Transverse colon (tissue), 4 donors: ENCODE data around the gene DNAH8. TPM values are rescaled to one million over a fixed set of nuclear protein-coding genes. Genes with fewer than 3 reads are reported as not detected.

ENCODE experiments used
- DNase-seq: peaks from one replicate; pipeline ENCODE4 v3.0.0-alpha.2; 2019
- H3K27ac ChIP-seq, 4 donors: fragments of 200-600 bp; sonication (generic); 2 replicates each; pipeline ENCODE4 v1.5.1; 2016 to 2018; ENCODE audit warnings: inconsistent platforms in 4 of 4
- H3K27me3 ChIP-seq: fragments of 200-600 bp; sonication (generic); 2 replicates; pipeline ENCODE4 v1.5.1; 2017; ENCODE audit warnings: inconsistent platforms
- H3K36me3 ChIP-seq, 4 donors: fragments of 200-600 bp; sonication (generic); 2 replicates each; pipeline ENCODE4 v1.5.1; 2017 to 2019; ENCODE audit warnings: inconsistent platforms in 4 of 4
- H3K4me1 ChIP-seq, 4 donors: fragments of 200-600 bp; sonication (generic); 2 replicates each; pipeline ENCODE4 v1.5.1; 2017 to 2020; ENCODE audit warnings: inconsistent platforms in 4 of 4
- H3K4me3 ChIP-seq, 4 donors: fragments of 200-600 bp; sonication (generic); 1 replicate in 1 of 4; 2 replicates in 3 of 4; pipeline versions ENCODE4 v1.5.1 to v1.6.1; 2017 to 2019; ENCODE audit warnings: inconsistent platforms in 4 of 4
- H3K9me3 ChIP-seq, 2 donors: fragments of 200-600 bp; sonication (generic); 2 replicates each; pipeline ENCODE4 v1.5.1; 2017 to 2019; ENCODE audit warnings: inconsistent platforms in 2 of 2
- CTCF ChIP-seq, 5 experiments: fragments of 200-600 bp in 3 of 5; fragments of 450-650 bp in 2 of 5; sonication (generic) in 3 of 5; IDR thresholded peaks; 1 replicate in 2 of 5; 2 replicates in 3 of 5; pipeline ENCODE4 v1.5.1; 2016 to 2017; ENCODE audit warnings: antibody characterized with exemption in 5 of 5, inconsistent platforms in 3 of 5, mild to moderate bottlenecking in 2 of 5, moderate library complexity in 1 of 5
- EP300 ChIP-seq: sonication (generic); formaldehyde crosslinking; IDR thresholded peaks from one replicate; pipeline ENCODE4 v1.6.1; 2017; ENCODE audit warnings: antibody characterized with exemption, low read depth
- POLR2A ChIP-seq: fragments of 450-650 bp; IDR thresholded peaks from one replicate; pipeline ENCODE4 v1.6.1; 2016; ENCODE audit warnings: antibody characterized with exemption, mild to moderate bottlenecking, moderate library complexity
- POLR2AphosphoS5 ChIP-seq, 3 donors: sonication (generic); formaldehyde crosslinking; IDR thresholded peaks; one replicate each; pipeline ENCODE4 v1.6.1; 2016; ENCODE audit warnings: antibody characterized with exemption in 3 of 3
- WGBS, 2 donors: methylation state at CpG; one replicate each; pipeline ENCODE4 v1.1.5; 2018; ENCODE audit warnings: low coverage in 1 of 2; 5-methylcytosine and 5-hydroxymethylcytosine counted together
- in situ Hi-C, 4 donors: fragments of 200-750 bp; cut with MboI; loops; one replicate each; pipeline versions ENCODE4 v1.15.0 to v1.15.1; 2017; ENCODE audit warnings: low sequenced_read_pairs in 3 of 4, low pct_ligation_motif_present in 1 of 4, low pct_unique_long_range_greater_than_20kb in 1 of 4
- intact Hi-C: fragments of 100-400 bp; cut with DNase I; formaldehyde crosslinking; loops from one replicate; pipeline ENCODE4 v1.15.1; 2023; ENCODE audit warnings: low total_unique reads
- total RNA-seq, 4 donors: library from RNA; depleted of rRNA; stranded (reverse); fragments of >200 nt; gene quantifications; one replicate each; pipeline ENCODE4 v1.1.0, GENCODE V29; 2016

The DNAH8 gene
- total RNA-seq, 4 donors from 2014 or later = 0.16 TPM; not detected in 3

GRCh38 chr6:38976051-38976450, 260.9 kb downstream of the DNAH8 start:
- no peak overlapping the region for H3K4me3 ChIP-seq
- intact Hi-C loops (no loop called here), in situ Hi-C loops (loop anchor here in 3 of 4 donors (25.0 kb wide), 1 partner anchor 336 kb away; the partner anchor contains the start of genes KCNK16 (in 3 of the 3) and KCNK17 (in 3 of the 3))
- H3K27me3 ChIP-seq = peaks cover 51% of the 10 kb centered on the region
- TF ChIP-seq POLR2AphosphoS5 (IDR thresholded peaks at IDR 0.05) (no peak), EP300 (no peak), CTCF (IDR thresholded peaks at IDR 0.05) (no peak), POLR2A (no peak)
- H3K9me3 ChIP-seq = no peaks in the 10 kb centered on the region
- peaks cover 0 to 6% (median 0%) of the 10 kb centered on the region in 4 donors for H3K4me1 ChIP-seq
- DNase-seq = no peak
- H3K27ac ChIP-seq = no peak overlapping the region
- H3K36me3 ChIP-seq = no peaks in the 10 kb centered on the region
- 64 to 77% methylated on average over 3 of the region's 3 CpGs for WGBS, 2 donors

GRCh38 chr6:38976801-38977500, 261.8 kb downstream of the DNAH8 start:
- intact Hi-C loops = no loop called here
- 62 to 75% methylated on average over 2 to 6 of the region's 6 CpGs for WGBS, 2 donors
- peaks cover 0 to 6% (median 0%) of the 10 kb centered on the region in 4 donors for H3K4me1 ChIP-seq
- no peaks in the 10 kb centered on the region for H3K9me3 ChIP-seq
- H3K4me3 ChIP-seq = no peak overlapping the region
- no peak for DNase-seq
- no peak for TF ChIP-seq POLR2A
- TF ChIP-seq POLR2AphosphoS5 (IDR thresholded peaks at IDR 0.05) = no peak
- no peak for TF ChIP-seq EP300
- TF ChIP-seq CTCF (IDR thresholded peaks at IDR 0.05) = no peak
- in situ Hi-C loops = loop anchor here in 3 of 4 donors (25.0 kb wide), 1 partner anchor 335 kb away; the partner anchor contains the start of genes KCNK16 (in 3 of the 3) and KCNK17 (in 3 of the 3)
- H3K36me3 ChIP-seq = no peaks in the 10 kb centered on the region
- no peak overlapping the region for H3K27ac ChIP-seq
- peaks cover 53% of the 10 kb centered on the region for H3K27me3 ChIP-seq

GRCh38 chr6:38978139-38978704, 263.1 kb downstream of the DNAH8 start:
- in situ Hi-C loops = loop anchor here in 3 of 4 donors (25.0 kb wide), 1 partner anchor 334 kb away; the partner anchor contains the start of genes KCNK16 (in 3 of the 3) and KCNK17 (in 3 of the 3)
- TF ChIP-seq CTCF (IDR thresholded peaks at IDR 0.05) (no peak), POLR2A (no peak), EP300 (no peak), POLR2AphosphoS5 (IDR thresholded peaks at IDR 0.05) (no peak)
- WGBS, 2 donors = 57 to 74% methylated on average over 3 of the region's 3 CpGs

GRCh38 chr6:38982470-38982869, 267.4 kb downstream of the DNAH8 start:
- 76 to 100% methylated on average over 1 to 2 of the region's 2 CpGs for WGBS, 2 donors
- H3K27ac ChIP-seq = no peak overlapping the region
- H3K36me3 ChIP-seq = no peaks in the 10 kb centered on the region
- H3K4me3 ChIP-seq = no peak overlapping the region
- no peak for DNase-seq
- no peaks in the 10 kb centered on the region for H3K9me3 ChIP-seq
- intact Hi-C loops (no loop called here), in situ Hi-C loops (loop anchor here in 3 of 4 donors (25.0 kb wide), 1 partner anchor 330 kb away; the partner anchor contains the start of genes KCNK16 (in 3 of the 3) and KCNK17 (in 3 of the 3))
- H3K27me3 ChIP-seq = peaks cover 64% of the 10 kb centered on the region
- TF ChIP-seq EP300 (no peak), CTCF (IDR thresholded peaks at IDR 0.05) (no peak), POLR2AphosphoS5 (IDR thresholded peaks at IDR 0.05) (no peak), POLR2A (no peak)
- H3K4me1 ChIP-seq = no peaks in the 10 kb centered on the region

More at GRCh38 chr6:38978139-38978704, 263.1 kb downstream of the DNAH8 start:
- Histone ChIP-seq H3K4me1 (peaks cover 0 to 6% (median 0%) of the 10 kb centered on the region in 4 donors), H3K36me3 (no peaks in the 10 kb centered on the region), H3K27me3 (peaks cover 63% of the 10 kb centered on the region), H3K27ac (no peak overlapping the region), H3K4me3 (no peak overlapping the region), H3K9me3 (no peaks in the 10 kb centered on the region)
- no peak for DNase-seq
- intact Hi-C loops = no loop called here
